Neural crest cell (in vitro differentiated cells): Measurements from ENCODE around the gene DAPK2. TPM values are rescaled to one million over a fixed set of nuclear protein-coding genes. Genes with fewer than 3 reads are reported as not detected.
A peak's percentile ranks its signal among the peaks of the same experiment; 100 is the strongest.

ENCODE experiments used
- DNase-seq: peaks from one replicate; pipeline ENCODE4 v3.0.0; 2021; ENCODE audit warnings: low read depth, mixed read lengths, low spot score
- H3K27ac Mint-ChIP-seq: one replicate; pipeline ENCODE4 v1.8.0; 2021; ENCODE audit warnings: mild to moderate bottlenecking, mixed read lengths; ENCODE audit not compliant: unreplicated experiment
- H3K27me3 Mint-ChIP-seq: 2 replicates; pipeline ENCODE4 v1.8.0; 2021; ENCODE audit warnings: low read depth, mild to moderate bottlenecking, mixed read lengths
- H3K36me3 Mint-ChIP-seq: 2 replicates; pipeline ENCODE4 v1.8.0; 2021; ENCODE audit warnings: low read depth, mild to moderate bottlenecking, mixed read lengths
- H3K4me1 Mint-ChIP-seq: 2 replicates; pipeline ENCODE4 v1.8.0; 2021; ENCODE audit warnings: mixed read lengths
- H3K4me3 Mint-ChIP-seq: one replicate; pipeline ENCODE4 v1.8.0; 2021; ENCODE audit warnings: mild to moderate bottlenecking, mixed read lengths
- H3K9me3 Mint-ChIP-seq: 2 replicates; pipeline ENCODE4 v1.8.0; 2021; ENCODE audit warnings: mixed read lengths
- total RNA-seq: library from RNA; stranded (reverse); gene quantifications from 2 replicates; pipeline ENCODE4 v1.2.1, GENCODE V29; 2021
- TF ChIP-seq, protein P1 (sequence below): fragments of 200-600 bp; sonication (generic); conservative IDR thresholded peaks from 2 replicates; pipeline ENCODE4 v1.5.0; 2021; ENCODE audit warnings: antibody characterized with exemption, mild to moderate bottlenecking

DAPK2 gene
- total RNA-seq, 1 donor from 2014 or later: 8.5 TPM

DNA sequence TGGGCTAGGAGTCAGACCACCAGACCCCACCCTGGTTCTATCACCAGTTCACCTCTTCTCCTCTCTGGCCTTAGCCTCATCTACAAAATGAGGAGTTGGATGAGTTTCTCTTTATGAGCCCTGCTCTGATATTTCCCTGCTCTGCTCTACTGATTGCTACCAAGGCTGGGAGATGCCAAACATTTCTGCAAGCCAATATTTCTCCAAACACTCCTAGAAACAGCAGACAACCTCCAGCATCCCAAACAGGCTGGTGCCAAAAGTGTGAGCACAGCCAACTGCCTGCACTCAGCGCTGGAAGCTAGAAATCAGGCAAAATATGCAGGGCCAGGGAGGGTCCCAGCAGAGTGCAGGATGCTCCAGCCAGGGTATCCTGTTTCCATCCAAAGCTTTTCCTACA, 10.8 kb downstream of the DAPK2 start:
- peaks cover 3% of the 10 kb centered on the region for H3K36me3 Mint-ChIP-seq
- no peaks in the 10 kb centered on the region for H3K4me1 Mint-ChIP-seq
- H3K27me3 Mint-ChIP-seq: no peaks in the 10 kb centered on the region
- no peak overlapping the region for H3K27ac Mint-ChIP-seq
- no peak overlapping the region for H3K4me3 Mint-ChIP-seq
- DNase-seq: no peak
- H3K9me3 Mint-ChIP-seq: no peaks in the 10 kb centered on the region
- TF ChIP-seq, protein P1, sequence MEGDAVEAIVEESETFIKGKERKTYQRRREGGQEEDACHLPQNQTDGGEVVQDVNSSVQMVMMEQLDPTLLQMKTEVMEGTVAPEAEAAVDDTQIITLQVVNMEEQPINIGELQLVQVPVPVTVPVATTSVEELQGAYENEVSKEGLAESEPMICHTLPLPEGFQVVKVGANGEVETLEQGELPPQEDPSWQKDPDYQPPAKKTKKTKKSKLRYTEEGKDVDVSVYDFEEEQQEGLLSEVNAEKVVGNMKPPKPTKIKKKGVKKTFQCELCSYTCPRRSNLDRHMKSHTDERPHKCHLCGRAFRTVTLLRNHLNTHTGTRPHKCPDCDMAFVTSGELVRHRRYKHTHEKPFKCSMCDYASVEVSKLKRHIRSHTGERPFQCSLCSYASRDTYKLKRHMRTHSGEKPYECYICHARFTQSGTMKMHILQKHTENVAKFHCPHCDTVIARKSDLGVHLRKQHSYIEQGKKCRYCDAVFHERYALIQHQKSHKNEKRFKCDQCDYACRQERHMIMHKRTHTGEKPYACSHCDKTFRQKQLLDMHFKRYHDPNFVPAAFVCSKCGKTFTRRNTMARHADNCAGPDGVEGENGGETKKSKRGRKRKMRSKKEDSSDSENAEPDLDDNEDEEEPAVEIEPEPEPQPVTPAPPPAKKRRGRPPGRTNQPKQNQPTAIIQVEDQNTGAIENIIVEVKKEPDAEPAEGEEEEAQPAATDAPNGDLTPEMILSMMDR: no peak

DNA sequence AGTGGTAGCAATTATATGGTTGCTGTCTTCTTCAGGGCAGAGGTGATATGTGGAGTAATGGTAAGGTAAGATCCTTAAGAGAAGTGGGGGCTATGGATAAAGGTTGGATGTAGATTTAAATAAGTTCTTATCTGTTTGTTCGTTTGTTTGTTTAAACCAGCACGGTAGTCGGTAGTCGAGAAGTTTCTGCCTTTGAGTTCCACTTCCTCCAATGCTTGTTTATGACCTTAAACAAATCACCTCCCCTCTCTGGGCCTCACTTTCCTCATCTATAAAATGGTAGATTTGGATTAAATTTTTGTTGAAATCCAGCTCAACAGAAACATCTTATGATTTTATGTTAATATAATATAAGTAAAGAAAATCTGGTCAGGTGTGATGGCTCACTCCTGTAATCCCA, 11.8 kb downstream of the DAPK2 start:
- Mint-ChIP-seq H3K9me3 (no peaks in the 10 kb centered on the region), H3K4me3 (no peak overlapping the region), H3K27me3 (no peaks in the 10 kb centered on the region), H3K36me3 (peaks cover 3% of the 10 kb centered on the region), H3K27ac (no peak overlapping the region), H3K4me1 (peaks cover 2% of the 10 kb centered on the region)
- TF ChIP-seq, protein P1: no peak
- DNase-seq: no peak

DNA sequence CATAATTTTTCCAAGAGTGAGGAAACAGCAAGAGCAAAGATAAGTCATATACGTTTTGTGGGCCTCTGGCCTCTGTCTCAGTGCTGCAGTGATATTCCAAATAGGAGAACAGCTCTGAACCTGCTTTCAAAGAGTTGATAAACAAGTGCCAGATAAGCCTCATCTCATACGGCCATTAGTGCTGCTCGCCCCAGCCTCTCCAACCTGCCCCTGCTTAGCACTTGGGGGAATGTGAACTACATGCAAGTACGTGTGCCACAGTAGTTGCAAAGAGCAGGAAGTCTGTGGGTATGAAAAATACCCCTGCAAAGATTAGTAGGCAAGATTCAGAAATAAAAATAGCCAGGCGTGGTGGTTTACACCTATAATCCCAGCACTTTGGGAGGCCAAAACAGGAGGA, 14.0 kb downstream of the DAPK2 start:
- TF ChIP-seq, protein P1: no peak
- no peaks in the 10 kb centered on the region for H3K36me3 Mint-ChIP-seq
- H3K27ac Mint-ChIP-seq: peak overlapping the region; percentile 36
- no peaks in the 10 kb centered on the region for H3K27me3 Mint-ChIP-seq
- H3K9me3 Mint-ChIP-seq: no peaks in the 10 kb centered on the region
- H3K4me3 Mint-ChIP-seq: no peak overlapping the region
- peaks cover 16% of the 10 kb centered on the region for H3K4me1 Mint-ChIP-seq
- DNase-seq: no peak

DNA sequence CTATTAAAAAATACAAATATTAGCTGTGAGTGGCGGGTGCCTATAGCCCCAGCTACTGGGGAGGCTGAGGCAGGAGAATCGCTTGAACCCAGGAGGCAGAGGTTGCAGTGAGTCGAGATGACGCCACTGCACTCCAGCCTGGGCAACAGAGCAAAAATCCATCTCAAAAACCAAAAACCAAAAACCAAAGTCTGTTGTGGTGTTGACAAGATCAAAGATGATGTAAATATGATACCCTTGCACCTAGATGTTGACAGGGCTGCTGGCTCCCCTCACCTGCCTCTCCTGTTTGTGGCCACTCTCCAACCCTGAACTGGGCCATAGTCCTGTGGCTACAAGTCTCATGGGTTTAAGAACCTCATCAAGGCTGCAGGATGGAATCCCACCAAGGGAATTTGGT, 16.2 kb downstream of the DAPK2 start:
- no peaks in the 10 kb centered on the region for H3K9me3 Mint-ChIP-seq

DNA sequence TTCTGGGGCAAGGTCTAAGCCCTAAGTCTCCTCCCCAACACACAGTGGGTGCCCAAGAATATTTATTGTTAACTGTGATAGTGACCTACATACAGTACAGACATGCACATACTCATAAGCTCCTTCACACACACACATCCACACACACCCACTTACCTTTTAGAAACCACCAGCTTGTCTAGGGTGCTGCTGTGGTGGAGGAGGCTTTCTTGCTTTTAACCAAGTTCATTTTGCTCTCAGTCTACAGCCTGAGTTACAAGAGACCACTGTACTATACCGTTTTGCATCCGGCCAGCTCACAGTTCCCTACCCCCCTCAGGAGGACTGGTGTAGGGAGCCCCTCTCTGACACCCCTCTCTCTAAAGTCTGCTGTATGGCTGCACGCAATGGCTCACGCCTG, 16.7 kb downstream of the DAPK2 start:
- H3K27me3 Mint-ChIP-seq: no peaks in the 10 kb centered on the region
- no peak for DNase-seq
- H3K4me1 Mint-ChIP-seq: peaks cover 16% of the 10 kb centered on the region
- H3K27ac Mint-ChIP-seq: peak overlapping the region; percentile 73
- TF ChIP-seq, protein P1: no peak
- H3K36me3 Mint-ChIP-seq: no peaks in the 10 kb centered on the region
- H3K4me3 Mint-ChIP-seq: no peak overlapping the region
- no peaks in the 10 kb centered on the region for H3K9me3 Mint-ChIP-seq

More for the DNA sequence above, 16.2 kb downstream of the DAPK2 start:
- no peak overlapping the region for H3K4me3 Mint-ChIP-seq
- TF ChIP-seq, protein P1: no peak
- DNase-seq: no peak
- H3K27ac Mint-ChIP-seq: no peak overlapping the region
- no peaks in the 10 kb centered on the region for H3K27me3 Mint-ChIP-seq
- H3K4me1 Mint-ChIP-seq: peaks cover 16% of the 10 kb centered on the region
- H3K36me3 Mint-ChIP-seq: no peaks in the 10 kb centered on the region

DNA sequence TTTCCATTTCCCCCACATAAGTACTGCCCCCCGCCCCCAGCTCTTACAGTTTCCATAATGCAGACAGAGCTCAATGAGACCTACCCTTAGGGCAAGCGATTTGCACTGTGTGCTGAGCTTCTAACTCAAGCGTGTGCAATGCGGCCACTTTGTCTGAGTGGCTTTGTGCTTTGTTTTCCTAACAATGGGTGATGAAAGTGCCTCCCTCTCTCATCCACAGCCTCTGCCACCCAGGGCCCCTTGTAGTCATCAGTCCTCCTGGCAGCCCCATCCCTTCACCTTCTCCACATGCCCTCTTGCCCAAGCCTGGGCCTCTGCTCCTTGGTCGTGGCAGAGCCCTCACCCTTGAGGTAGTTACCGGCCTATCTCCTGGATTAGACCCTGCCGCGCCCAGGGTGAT, 17.2 kb downstream of the DAPK2 start:
- TF ChIP-seq, protein P1: no peak
- Mint-ChIP-seq H3K27ac (peak overlapping the region; percentile 73), H3K4me1 (peaks cover 16% of the 10 kb centered on the region), H3K9me3 (no peaks in the 10 kb centered on the region), H3K36me3 (no peaks in the 10 kb centered on the region), H3K27me3 (no peaks in the 10 kb centered on the region), H3K4me3 (no peak overlapping the region)
- DNase-seq: no peak
